ENCODE data around the gene SYT7. TPM values are rescaled to one million over a fixed set of nuclear protein-coding genes. Genes with fewer than 3 reads are reported as not detected.

Gene SYT7
- total RNA-seq, 1 donor from 2014 or later = 2.4 TPM

GRCh38 chr11:61539006-61539405 is 41.9 kb downstream of the SYT7 start:
- DNase-seq (ENCODE audit: low spot score) = no peak

DNA sequence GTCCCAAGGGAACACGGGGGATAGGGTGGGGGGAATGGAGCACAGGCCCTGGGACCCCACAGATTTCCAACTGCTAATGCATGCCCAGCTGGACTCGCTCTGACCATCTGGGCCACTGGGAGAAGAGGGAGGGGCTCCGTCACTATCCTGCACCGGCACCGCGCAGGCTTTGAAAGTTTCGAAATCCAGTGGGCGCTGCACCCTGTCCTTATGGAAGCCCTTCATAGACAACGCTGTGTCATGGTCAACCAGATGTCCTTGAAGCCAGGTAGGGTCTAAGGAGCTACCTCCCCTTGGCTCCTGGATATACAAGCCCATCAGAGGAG is 42.3 kb downstream of the SYT7 start:
- no peak for DNase-seq (ENCODE audit: low spot score)

DNA sequence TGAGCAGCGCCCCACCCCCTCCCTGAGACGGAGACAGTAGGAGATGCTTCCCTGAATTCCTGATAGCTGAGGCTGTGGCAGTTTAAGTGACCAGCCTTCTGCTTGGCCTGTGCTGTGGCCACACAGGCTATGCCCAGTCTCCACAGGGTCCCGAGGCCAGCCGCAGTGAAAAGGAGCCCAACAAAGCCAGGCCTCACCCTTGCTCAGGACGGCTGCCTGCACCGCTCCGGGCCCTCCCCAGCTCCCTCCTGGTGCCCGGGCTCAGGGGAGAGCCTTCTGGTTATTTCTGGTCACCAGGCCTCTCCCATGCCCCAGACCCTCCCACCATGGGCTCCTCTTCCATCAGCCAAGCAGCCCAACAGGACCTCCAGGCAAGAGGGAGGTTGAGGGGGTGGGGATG is 43.5 kb downstream of the SYT7 start:
- DNase-seq (ENCODE audit: low spot score) = no peak

- no peak for DNase-seq (ENCODE audit: low spot score)
Observed at GRCh38 chr11:61536676-61537270, 44.1 kb downstream of the SYT7 start.

- no peak for DNase-seq (ENCODE audit: low spot score)
Observed at GRCh38 chr11:61535998-61536675, 44.7 kb downstream of the SYT7 start.

DNA sequence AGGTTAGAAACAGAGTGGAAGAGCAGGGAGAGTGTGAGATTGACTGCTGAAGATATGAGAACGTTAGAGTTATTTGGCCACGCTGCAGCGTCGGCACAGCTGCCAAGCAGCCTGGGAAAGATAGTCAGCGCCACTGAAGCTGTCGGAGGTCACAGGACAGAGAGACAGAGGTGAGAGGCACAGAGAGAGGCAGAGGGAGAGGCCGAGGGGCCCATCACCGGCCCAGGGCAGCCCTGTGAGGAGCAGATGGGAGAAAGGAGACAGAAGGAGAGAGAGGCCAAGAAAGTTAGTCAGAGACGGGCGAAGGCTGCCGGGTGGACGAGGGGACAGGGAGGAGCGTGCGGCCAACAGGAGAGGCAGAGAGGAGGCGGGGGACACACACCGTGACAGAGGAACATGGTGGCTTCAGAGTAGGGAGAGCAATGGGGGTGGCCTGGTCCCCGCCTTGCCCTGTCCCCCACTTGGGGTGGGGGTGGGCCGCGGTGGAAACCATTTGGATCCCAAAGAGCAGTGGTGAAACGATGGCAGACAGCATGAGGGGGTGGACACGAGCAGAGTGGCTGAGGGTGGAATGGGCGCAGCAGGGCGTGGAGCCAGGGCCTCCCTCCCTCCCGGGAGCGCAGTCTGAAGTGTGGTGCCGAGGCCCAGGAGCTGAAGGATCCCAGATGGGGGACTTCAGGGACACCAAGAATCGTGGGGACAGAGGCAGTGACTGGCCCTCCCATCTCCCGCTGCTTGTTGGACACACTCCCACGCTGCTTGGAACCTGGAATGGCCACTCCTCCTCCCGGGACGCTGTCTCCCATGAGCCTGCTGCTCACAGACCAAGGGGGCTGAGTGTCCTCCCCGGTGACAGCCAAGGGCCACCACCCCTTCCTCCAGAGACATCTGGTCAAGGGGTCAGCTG is 45.7 kb downstream of the SYT7 start:
- DNase-seq (ENCODE audit: low spot score) = no peak

GRCh38 chr11:61534025-61534932 is 46.6 kb downstream of the SYT7 start:
- DNase-seq (ENCODE audit: low spot score) = no peak

GRCh38 chr11:61533401-61533800 is 47.5 kb downstream of the SYT7 start:
- no peak for DNase-seq (ENCODE audit: low spot score)

- no peak for DNase-seq (ENCODE audit: low spot score)
Observed at GRCh38 chr11:61533039-61533375, 47.9 kb downstream of the SYT7 start.

DNA sequence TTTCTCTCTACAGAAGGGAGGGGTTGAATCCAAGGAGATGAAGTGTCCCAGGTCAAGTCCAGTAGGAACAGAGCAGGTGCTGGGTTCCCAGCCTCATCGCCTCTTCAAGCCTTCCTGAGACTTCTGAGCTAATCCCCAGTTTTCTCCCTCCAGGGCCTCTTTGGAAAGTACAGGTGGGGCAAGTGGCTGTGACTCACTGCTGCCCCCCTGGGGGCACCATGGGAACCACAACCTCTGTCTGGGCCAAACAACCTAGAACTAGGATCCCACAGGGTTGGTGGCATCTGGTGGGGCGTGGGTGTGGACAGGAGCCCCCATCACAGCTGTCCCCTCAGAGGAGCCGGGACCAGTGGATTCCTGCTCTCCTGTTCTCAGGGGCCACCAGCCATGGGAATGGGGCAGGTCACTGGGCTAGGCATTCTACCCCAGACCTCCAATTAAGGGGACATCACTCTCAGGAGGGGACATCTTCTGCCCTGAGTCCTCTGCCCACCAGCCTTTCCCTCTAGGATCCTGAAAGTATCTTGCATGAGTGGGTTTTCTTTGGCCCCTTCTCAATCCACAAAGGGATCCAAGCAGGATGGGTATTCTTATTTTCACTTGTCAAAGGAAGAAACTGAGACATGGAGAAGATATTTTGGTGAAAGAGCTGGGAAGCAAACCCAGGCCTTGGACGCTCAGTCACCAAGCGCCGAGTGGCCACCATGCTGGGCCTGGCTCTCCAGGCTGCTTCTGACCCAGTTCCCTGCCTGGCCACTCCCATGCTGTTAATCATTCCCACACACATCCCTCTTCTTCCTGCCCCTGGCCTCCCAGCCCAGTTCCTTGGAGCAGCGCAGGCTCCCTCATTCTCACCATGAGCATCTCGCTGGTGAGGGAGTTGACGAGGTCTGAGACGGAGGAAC is 48.5 kb downstream of the SYT7 start:
- no peak for DNase-seq (ENCODE audit: low spot score)

- DNase-seq (ENCODE audit: low spot score) = no peak
Observed at GRCh38 chr11:61531044-61531443, 49.8 kb downstream of the SYT7 start.

DNA sequence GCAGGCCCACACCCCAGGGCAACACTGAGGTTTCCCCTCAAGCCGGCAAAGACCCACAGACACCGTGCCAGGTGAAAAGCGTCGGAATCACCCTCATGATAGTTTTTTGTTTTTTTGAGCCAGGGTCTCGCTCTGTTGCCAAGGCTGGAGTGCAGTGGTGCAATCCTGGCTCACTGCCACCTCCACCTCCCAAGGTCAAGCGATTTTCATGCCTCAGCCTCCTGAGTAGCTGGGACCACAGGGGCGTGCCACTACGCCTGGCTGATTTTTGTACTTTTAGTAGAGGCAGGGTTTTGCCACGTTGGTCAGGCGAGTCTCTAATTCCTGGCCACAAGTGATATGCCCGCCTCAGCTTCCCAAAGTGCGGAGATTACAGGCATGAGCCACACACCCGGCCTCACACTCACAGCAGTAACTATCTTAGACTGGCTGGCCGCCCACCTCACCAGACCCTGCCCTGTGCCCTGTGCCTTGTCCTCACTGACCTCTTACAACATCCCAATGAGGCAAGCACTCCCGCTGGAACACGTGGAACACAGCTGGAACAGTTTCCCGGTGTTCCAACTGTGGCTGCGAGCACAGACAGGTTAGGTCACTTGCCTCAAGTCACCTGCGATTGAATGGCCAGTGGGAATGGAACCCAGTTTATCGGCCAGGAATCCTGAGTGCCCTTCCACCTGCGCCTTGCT is 51.2 kb downstream of the SYT7 start:
- no peak for DNase-seq (ENCODE audit: low spot score)

GRCh38 chr11:61528114-61528513 is 52.8 kb downstream of the SYT7 start:
- DNase-seq (ENCODE audit: low spot score) = no peak

GRCh38 chr11:61526956-61527731 is 53.7 kb downstream of the SYT7 start:
- no peak for DNase-seq (ENCODE audit: low spot score)

- DNase-seq (ENCODE audit: low spot score) = no peak
Observed at GRCh38 chr11:61526229-61526628, 54.6 kb downstream of the SYT7 start.

GRCh38 chr11:61524963-61525587 is 55.8 kb downstream of the SYT7 start:
- no peak for DNase-seq (ENCODE audit: low spot score)

DNA sequence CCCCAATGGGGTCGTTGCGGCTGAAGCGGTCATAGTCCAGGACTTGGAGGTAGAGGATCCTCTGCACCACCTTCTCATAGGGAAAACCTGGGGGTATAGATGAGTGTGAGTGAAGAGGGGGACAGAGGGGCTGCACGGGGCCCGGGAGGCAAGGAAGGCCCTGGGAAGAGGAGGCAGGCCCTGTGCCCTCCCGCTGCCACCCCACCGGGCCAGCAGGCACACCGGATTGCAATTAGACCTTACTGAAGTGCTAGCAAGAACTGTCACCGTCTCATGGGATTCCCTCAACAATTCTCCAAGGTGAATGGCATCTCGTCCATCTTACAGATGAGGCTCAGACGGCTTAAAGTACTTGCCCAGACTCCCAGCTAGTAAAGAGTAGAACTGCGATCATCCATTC is 56.4 kb downstream of the SYT7 start:
- DNase-seq (ENCODE audit: low spot score) = no peak

DNA sequence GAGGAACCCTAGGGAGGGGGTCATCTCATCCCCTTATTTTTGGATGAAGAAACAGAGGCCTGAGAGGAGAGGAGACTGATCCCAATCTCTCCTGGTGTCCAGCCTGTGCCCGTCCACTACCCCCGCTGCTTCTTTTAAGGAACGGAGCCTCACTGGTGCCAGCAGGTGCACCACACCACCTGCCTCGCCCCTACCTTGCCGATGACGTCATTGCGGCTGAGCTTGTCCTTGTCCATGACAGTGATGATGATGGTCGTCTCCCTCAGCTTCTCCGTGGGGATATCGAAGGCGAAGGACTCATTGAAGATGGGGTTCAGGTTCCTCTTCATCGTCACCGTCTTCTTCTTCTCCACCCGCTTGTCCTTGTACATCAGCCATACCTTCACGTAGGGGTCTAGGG is 58.0 kb downstream of the SYT7 start:
- DNase-seq (ENCODE audit: low spot score) = no peak

All from mesenteric fat pad (tissue), 1 donor.